GM21381 (cell line): ENCODE data around the gene FMO2.

ENCODE experiments used
- ATAC-seq: cut with Tn5 transposase; IDR thresholded peaks from one replicate; pipeline ENCODE4 v1.9.1; 2021; ENCODE audit warnings: mild to moderate bottlenecking, moderate library complexity; ENCODE audit not compliant: unreplicated experiment

Gene FMO2, protein sequence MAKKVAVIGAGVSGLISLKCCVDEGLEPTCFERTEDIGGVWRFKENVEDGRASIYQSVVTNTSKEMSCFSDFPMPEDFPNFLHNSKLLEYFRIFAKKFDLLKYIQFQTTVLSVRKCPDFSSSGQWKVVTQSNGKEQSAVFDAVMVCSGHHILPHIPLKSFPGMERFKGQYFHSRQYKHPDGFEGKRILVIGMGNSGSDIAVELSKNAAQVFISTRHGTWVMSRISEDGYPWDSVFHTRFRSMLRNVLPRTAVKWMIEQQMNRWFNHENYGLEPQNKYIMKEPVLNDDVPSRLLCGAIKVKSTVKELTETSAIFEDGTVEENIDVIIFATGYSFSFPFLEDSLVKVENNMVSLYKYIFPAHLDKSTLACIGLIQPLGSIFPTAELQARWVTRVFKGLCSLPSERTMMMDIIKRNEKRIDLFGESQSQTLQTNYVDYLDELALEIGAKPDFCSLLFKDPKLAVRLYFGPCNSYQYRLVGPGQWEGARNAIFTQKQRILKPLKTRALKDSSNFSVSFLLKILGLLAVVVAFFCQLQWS

DNA sequence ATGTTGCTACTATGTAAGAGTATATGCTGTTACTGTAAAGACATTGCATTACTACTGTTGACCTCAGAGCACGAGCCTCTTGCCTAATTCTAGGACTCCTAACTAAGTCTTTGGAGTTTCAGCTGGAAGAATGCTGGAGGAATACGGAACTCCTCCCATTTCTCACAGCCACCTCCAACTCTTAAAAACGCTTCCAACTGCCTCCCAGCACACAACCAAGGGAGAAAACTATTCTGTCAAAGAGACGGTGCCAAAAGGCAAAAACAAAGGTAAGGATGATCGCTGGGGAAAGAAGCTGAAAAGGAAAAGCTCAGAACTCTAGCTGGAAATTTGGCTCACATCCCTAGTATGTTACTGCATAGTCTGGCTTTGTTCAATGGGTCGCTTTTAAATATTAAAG is at the start of gene FMO2:
TSS of gene FMO2 (plus strand) at position 210 of the 400 bp plus-strand sequence. CDS start 414 bp downstream, outside the sequence.
- no peak for ATAC-seq

GRCh38 chr1:171137580-171137979 is 47.5 kb upstream of the FMO2 start:
- no peak for ATAC-seq

DNA sequence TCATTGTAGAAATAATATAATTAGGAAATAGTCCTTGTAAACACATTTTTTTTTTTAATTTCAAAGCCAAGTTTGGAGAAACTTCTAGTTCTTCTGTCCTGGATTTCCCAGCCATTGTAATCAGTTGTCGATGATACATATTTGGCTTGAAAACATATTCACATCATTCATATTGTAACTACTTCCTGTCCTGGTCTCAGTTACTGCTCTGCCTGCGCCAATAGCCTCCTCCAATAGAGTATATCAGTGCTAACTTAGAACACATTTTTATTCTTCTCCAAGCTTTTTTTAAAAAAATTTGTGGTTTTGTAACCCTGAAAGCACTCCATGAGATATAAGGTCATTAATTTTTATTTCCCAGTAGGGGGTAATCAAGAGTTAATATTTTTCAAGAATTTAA is 46.1 kb upstream of the FMO2 start:
- ATAC-seq: no peak

DNA sequence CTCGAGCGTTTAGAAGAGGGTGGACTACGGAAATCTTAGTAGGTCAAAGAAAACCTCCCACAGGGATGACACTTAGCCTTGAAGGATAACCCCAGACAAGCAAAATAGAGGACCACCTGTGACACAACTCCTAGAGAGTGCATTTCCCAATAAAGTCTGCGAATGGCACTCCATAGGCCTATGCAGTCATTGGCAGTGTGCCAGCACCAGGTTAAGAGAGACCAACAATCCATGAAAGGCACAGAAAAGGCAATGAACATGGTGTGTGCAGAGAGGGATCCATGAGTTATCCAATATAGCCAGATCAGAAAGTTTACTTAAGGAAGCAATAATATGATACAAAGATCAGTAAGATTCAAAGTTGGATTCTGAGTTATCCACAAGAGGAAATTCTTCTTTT is 45.2 kb upstream of the FMO2 start:
- no peak for ATAC-seq

DNA sequence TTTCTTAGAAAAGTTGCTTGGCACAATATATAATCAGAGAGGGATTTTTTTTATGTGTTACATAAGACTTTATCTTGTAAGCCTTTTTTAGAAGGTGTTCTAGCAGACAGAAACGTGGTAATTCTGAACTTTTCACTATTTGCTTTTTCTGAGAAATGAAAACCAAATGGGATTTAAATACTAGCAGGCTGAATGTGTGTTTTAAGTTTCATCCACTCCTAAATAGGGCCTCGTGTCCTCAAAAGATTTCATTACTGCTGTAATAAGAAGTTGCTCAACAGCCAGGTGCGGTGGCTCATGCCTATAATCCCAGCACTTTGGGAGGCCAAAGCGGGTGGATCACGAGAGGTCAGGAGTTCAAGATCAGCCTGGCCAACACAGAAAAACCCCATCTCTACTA is 44.7 kb upstream of the FMO2 start:
- no peak for ATAC-seq

- no peak for ATAC-seq
Measured at GRCh38 chr1:171140956-171141687, 44.0 kb upstream of the FMO2 start.

DNA sequence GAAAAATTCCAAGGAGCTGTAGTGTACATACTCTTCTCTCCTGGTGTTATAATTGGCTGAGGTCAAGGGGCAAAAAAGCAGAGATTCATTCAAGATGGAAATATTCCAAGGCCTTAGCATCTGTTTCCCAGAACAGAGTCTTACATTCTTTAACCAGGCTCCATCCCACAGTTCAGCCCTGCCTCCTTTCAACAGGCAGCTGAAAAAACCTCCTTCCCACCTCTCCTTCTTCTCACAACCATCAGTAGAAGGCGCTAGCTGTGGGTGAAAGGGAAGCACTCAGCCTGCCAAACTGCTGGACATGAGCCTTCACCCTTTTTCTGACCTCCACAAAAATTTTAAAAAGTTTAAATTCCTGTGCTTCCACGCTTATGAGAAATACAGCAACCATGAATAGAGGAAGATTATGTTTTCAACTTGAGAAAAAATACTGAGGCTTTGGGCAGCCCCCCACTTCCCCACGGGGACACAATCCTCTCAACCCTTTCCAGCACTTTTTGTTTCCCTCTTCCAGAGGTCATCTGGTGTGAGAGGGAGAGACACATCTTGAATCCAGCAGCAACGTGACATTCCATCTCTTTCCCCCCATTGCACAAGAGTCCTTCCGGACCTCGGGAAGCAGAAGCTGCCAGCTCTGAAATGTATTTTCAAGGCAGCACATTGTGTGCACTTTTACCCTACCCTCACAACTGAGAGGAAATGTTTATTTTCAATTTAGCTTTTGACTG is 43.2 kb upstream of the FMO2 start:
- ATAC-seq: no peak

GRCh38 chr1:171142416-171143385 is 42.4 kb upstream of the FMO2 start:
- ATAC-seq: no peak

DNA sequence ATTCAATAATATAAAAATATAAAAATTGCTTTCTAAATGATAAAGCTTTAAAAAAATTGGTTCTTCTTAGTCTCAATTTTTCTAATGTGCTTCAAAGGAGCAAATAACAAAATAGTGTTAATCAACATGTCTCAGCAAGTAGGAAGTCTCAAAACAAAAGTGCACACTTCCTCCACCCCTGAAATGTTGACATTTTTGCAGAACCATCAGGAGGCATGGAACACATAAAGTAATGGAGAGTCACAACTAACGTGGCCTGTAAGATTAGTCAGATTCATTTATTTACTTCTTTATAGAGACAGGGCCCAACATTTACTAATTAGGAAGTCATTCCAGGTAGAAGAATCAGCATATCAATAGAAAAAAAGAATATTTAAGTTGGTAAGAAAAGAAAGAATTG is 34.9 kb upstream of the FMO2 start:
- no peak for ATAC-seq

- ATAC-seq: no peak
Measured at GRCh38 chr1:171152549-171152948, 32.6 kb upstream of the FMO2 start.

DNA sequence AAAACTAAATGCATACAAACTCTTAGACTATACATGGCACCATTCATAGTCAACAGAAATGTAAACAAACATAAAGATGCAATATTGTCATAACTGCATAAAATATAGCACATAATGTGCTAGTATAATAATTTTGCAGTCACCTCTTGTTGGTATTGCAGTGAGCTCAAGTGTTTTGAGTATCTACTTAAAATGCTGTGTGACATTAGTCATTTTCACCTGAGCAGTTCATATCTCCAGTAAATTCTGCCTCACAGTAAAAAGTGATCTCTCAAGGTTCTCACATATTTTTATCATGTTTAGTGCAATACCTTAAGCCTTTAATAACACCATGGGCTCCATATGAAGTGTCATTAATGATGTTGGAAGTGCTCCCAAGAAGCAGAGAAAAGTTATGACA is 29.6 kb upstream of the FMO2 start:
- no peak for ATAC-seq

GRCh38 chr1:171158096-171158495 is 27.0 kb upstream of the FMO2 start:
- ATAC-seq: no peak

- no peak for ATAC-seq
Measured at GRCh38 chr1:171158551-171158950, 26.5 kb upstream of the FMO2 start.

- no peak for ATAC-seq
Measured at GRCh38 chr1:171159148-171159547, 26.0 kb upstream of the FMO2 start.

DNA sequence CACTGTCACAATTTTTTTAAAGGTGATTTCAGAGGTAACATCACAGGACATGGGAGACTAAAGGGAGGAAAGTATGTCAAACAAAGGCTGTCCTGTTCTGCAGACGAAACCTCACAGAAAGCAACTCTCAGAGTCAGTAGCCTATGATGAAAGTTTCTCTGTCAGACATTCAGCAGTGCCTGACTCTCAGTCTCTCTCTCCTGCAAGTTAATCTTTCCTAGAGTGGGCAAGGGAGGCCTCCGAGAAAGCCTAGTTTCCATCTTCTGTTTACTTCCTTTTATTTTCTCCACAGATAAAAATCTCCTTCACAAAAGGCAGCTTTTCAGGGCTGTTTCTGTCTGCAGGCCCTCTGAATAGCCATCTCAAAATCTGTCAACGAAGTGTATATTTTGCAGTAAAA is 24.9 kb upstream of the FMO2 start:
- ATAC-seq: no peak

- ATAC-seq: no peak
Measured at GRCh38 chr1:171160639-171161354, 24.3 kb upstream of the FMO2 start.

DNA sequence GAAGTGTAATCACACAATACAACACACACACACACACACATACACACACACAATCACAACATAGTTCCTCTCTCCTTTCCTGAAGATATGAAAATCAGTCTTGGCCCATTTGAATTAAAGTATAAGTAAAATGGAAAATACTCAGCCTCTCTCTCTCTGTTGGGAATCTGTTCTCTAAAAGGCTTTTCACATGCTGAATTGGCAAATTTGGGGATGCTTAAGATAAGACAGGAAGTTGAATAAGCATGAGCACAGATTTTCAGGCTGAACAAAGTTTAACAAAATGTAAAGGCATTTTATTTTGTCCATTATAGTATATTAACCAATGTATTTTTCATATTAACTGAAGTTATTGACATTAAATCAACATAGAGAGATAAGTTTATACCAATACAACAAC is 23.7 kb upstream of the FMO2 start:
- no peak for ATAC-seq

DNA sequence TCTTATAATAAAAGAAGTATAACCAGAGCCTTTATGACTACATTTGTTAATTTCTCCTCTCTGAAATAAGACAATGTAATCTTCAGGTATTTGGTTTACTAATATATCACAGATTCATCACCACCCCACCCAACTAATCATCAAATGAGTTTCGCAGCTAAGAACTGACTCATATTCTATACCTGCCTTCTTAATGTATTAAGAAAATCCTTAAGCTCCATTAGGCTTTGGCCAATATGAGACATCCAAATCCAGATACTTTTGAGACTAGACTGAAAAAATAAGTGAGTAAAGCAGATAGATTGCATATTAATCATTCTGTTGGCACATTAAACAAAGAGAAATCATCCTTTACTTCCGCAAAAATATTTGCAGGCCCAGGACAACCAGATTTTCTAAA is 18.7 kb upstream of the FMO2 start:
- no peak for ATAC-seq

- no peak for ATAC-seq
Measured at GRCh38 chr1:171167785-171168184, 17.3 kb upstream of the FMO2 start.

GRCh38 chr1:171172471-171172870 is 12.6 kb upstream of the FMO2 start:
- ATAC-seq: no peak
